Panc1 (cell line): Measurements from ENCODE around the gene FAM110A. TPM values are rescaled to one million over a fixed set of nuclear protein-coding genes. Genes with fewer than 3 reads are reported as not detected.

Experiments used
- ATAC-seq: fragments of 200-7000 bp; cut with Tn5 transposase; 2 replicates; pipeline ENCODE4 v1.9.1; 2020; ENCODE audit warnings: mild to moderate bottlenecking, moderate library complexity
- BruUV-seq: library from RNA; stranded (reverse); fragments of 400-500 nt; replicated peaks from 2 replicates; lab custom pipeline; 2021; lab: Mats Ljungman, UMichigan
- CTCF ChIA-PET: fragments of 300-600 bp; sonication (Branson Sonifier 250); formaldehyde crosslinking; loops from one replicate; lab custom pipeline; 2022; ENCODE audit warnings: antibody characterized with exemption; lab: Charles Lee
- POLR2A ChIA-PET: fragments of 300-600 bp; sonication (Branson Sonifier 250); formaldehyde crosslinking; loops from one replicate; lab custom pipeline; 2022; ENCODE audit warnings: antibody characterized with exemption; lab: Charles Lee
- DNase-seq: peaks from one replicate; pipeline ENCODE4 v3.0.0-alpha.2; 2010; ENCODE audit warnings: low read depth, low spot score
- H3K27ac ChIP-seq: 2 replicates; pipeline ENCODE4 v1.5.1; 2011; ENCODE audit warnings: mild to moderate bottlenecking, low read length, inconsistent platforms
- H3K27me3 ChIP-seq: fragments of 200-500 bp; sonication (Bioruptor generic); 2 replicates; pipeline ENCODE4 v1.6.0; 2014; ENCODE audit warnings: low read length, inconsistent platforms; ENCODE audit not compliant: control insufficient read depth, insufficient read depth
- H3K36me3 ChIP-seq: fragments of 200-500 bp; sonication (Bioruptor generic); 2 replicates; pipeline ENCODE4 v1.5.1; 2014; ENCODE audit warnings: inconsistent platforms, mild to moderate bottlenecking, low read length, moderate library complexity; ENCODE audit not compliant: control insufficient read depth, insufficient read depth
- H3K4me1 ChIP-seq: 2 replicates; pipeline ENCODE4 v1.5.1; 2011; ENCODE audit warnings: inconsistent platforms, mild to moderate bottlenecking, low read length, moderate library complexity; ENCODE audit not compliant: control insufficient read depth, insufficient read depth
- H3K4me3 ChIP-seq, 2 experiments: 2 replicates each; pipeline ENCODE4 v1.5.1; 2011 to 2012; ENCODE audit warnings: low read depth in 2 of 2, low read length in 2 of 2, mild to moderate bottlenecking in 2 of 2, inconsistent platforms in 1 of 2, moderate library complexity in 1 of 2
- H3K9me3 ChIP-seq: fragments of 200-500 bp; sonication (Bioruptor generic); 2 replicates; pipeline ENCODE4 v1.5.1; 2014; ENCODE audit warnings: low read depth, mild to moderate bottlenecking, inconsistent platforms, low read length, moderate library complexity; ENCODE audit not compliant: control insufficient read depth, insufficient read depth
- CTCF ChIP-seq: fragments of 450-650 bp; IDR thresholded peaks from 2 replicates; pipeline ENCODE4 v1.5.1; 2017; ENCODE audit warnings: mild to moderate bottlenecking
- POLR2AphosphoS5 ChIP-seq: IDR thresholded peaks from 2 replicates; pipeline ENCODE4 v1.6.1; 2012; ENCODE audit warnings: mild to moderate bottlenecking, low read depth, low read length, moderate library complexity
- SIN3A ChIP-seq: IDR thresholded peaks from 2 replicates; pipeline ENCODE4 v1.6.1; 2012; ENCODE audit warnings: low read depth, mild to moderate bottlenecking, low read length, moderate library complexity, borderline replicate concordance; ENCODE audit not compliant: insufficient read depth
- TCF7L2 ChIP-seq: IDR thresholded peaks from 2 replicates; pipeline ENCODE4 v1.6.1; 2011; ENCODE audit warnings: mild to moderate bottlenecking, low read depth, low read length, inconsistent platforms
- in situ Hi-C: cut with HindIII; loops from 2 replicates; pipeline ENCODE4 v1.10.0; 2016; ENCODE audit warnings: low sequenced_read_pairs, low pct_unique_long_range_greater_than_20kb
- intact Hi-C: fragments of 100-400 bp; cut with micrococcal nuclease; formaldehyde crosslinking; loops from one replicate; pipeline ENCODE4 v1.10.0; 2022; ENCODE audit not compliant: unreplicated experiment
- total RNA-seq: library from RNA; stranded (reverse); gene quantifications from one replicate; pipeline ENCODE4 v1.2.1, GENCODE V29; 2021; ENCODE audit not compliant: unreplicated experiment
- TF ChIP-seq, protein P1 (sequence below), 2 experiments: IDR thresholded peaks; 2 replicates each; pipeline ENCODE4 v1.6.1; 2011 to 2012; ENCODE audit warnings: low read depth in 2 of 2, control low read depth in 1 of 2, low read length in 1 of 2, mild to moderate bottlenecking in 1 of 2, moderate library complexity in 1 of 2; ENCODE audit not compliant: insufficient read depth in 1 of 2

FAM110A gene
- total RNA-seq, 1 experiment from 2014 or later: 7.8 TPM

- BruUV-seq: no TSS peak
- DNase-seq (no peak), ATAC-seq (no peak)
- TF ChIP-seq TCF7L2 (no peak), POLR2AphosphoS5 (no peak), CTCF (no peak), SIN3A (no peak)
- TF ChIP-seq, protein P1, sequence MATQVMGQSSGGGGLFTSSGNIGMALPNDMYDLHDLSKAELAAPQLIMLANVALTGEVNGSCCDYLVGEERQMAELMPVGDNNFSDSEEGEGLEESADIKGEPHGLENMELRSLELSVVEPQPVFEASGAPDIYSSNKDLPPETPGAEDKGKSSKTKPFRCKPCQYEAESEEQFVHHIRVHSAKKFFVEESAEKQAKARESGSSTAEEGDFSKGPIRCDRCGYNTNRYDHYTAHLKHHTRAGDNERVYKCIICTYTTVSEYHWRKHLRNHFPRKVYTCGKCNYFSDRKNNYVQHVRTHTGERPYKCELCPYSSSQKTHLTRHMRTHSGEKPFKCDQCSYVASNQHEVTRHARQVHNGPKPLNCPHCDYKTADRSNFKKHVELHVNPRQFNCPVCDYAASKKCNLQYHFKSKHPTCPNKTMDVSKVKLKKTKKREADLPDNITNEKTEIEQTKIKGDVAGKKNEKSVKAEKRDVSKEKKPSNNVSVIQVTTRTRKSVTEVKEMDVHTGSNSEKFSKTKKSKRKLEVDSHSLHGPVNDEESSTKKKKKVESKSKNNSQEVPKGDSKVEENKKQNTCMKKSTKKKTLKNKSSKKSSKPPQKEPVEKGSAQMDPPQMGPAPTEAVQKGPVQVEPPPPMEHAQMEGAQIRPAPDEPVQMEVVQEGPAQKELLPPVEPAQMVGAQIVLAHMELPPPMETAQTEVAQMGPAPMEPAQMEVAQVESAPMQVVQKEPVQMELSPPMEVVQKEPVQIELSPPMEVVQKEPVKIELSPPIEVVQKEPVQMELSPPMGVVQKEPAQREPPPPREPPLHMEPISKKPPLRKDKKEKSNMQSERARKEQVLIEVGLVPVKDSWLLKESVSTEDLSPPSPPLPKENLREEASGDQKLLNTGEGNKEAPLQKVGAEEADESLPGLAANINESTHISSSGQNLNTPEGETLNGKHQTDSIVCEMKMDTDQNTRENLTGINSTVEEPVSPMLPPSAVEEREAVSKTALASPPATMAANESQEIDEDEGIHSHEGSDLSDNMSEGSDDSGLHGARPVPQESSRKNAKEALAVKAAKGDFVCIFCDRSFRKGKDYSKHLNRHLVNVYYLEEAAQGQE (IDR thresholded peaks at IDR 0.05; ENCODE audit: insufficient read depth in 1 of 2, low read depth in 2 of 2, low read length in 1 of 2): no peak
- CTCF ChIA-PET: interaction anchor here (0.6 kb wide), 1 partner anchor 24 kb away, joined by 6 read pairs; no protein-coding TSS in a partner anchor
- POLR2A ChIA-PET: no interaction called here
- intact Hi-C loops: no loop called here
- Histone ChIP-seq H3K27ac (0 out of 2 replicates have a peak overlapping the region, but pooled peaks have one; percentile 23), H3K9me3 (no peaks in the 10 kb centered on the region), H3K4me1 (peaks cover 8% of the 10 kb centered on the region), H3K4me3 (peak overlapping the region; percentile 50), H3K36me3 (peaks cover 3% of the 10 kb centered on the region; the same call in 1 of the 2 replicates), H3K27me3 (no peaks in the 10 kb centered on the region)
- in situ Hi-C loops: no loop called here
Measured at GRCh38 chr20:841568-842546, 8.3 kb downstream of the FAM110A start.

DNA sequence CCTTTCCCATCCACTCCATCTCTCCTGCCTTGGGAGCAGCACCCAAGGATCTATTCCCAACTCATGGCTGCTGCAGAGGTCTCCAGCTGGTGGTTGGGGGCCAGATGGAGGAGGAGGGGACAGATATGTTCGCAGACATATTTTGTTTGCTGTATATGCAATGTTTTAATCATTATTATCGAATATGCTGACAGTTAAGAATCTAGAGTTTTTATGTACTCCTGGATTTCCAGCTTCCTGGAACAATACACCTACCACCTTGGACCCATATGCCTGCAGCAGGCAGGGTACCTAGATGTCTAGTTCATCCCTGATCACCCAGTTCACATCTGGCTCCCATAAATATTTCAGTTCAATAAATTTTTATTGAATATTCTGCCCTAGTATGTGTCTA, 9.0 kb downstream of the FAM110A start:
- no peak overlapping the region for H3K27ac ChIP-seq
- H3K27me3 ChIP-seq: no peaks in the 10 kb centered on the region
- CTCF ChIA-PET: interaction anchor here (0.6 kb wide), 1 partner anchor 24 kb away, joined by 6 read pairs; no protein-coding TSS in a partner anchor
- POLR2A ChIA-PET: no interaction called here
- peaks cover 8% of the 10 kb centered on the region for H3K4me1 ChIP-seq
- DNase-seq: no peak
- H3K4me3 ChIP-seq: no peak overlapping the region
- H3K36me3 ChIP-seq: peaks cover 3% of the 10 kb centered on the region; the same call in 1 of the 2 replicates
- BruUV-seq: no TSS peak
- intact Hi-C loops (no loop called here), in situ Hi-C loops (no loop called here)
- no peak for ATAC-seq
- no peaks in the 10 kb centered on the region for H3K9me3 ChIP-seq
- TF ChIP-seq TCF7L2 (no peak), SIN3A (no peak), POLR2AphosphoS5 (no peak), CTCF (no peak)
- TF ChIP-seq, protein P1 (IDR thresholded peaks at IDR 0.05; ENCODE audit: insufficient read depth in 1 of 2, low read depth in 2 of 2, low read length in 1 of 2): no peak
